ENCODE results near the gene RUVBL2. TPM values are rescaled to one million over a fixed set of nuclear protein-coding genes. Genes with fewer than 3 reads are reported as not detected.

The RUVBL2 gene
- polyA plus RNA-seq, 3 donors: 40.1 to 44.4 (median 41.9) TPM

GRCh38 chr19:49016067-49016839 is 22.6 kb downstream of the RUVBL2 start:
- WGBS (ENCODE audit: insufficient coverage): 98% methylated on average over 14 of the region's 29 CpGs
- Histone ChIP-seq H3K4me1 (ENCODE audit: control insufficient read depth in 1 of 2, insufficient read depth in 2 of 2, low read length in 2 of 2) (peaks cover 24 to 29% of the 10 kb centered on the region in 2 donors), H4K20me1 (ENCODE audit: insufficient read depth, low read length) (no peaks in the 10 kb centered on the region), H3K9me3 (replicated peaks in 1 of 2; ENCODE audit: control insufficient read depth in 1 of 2, insufficient read depth in 1 of 2, low read length in 2 of 2) (no peaks in the 10 kb centered on the region), H3K4me2 (replicated peaks; ENCODE audit: extremely low read depth, low read length, poor library complexity, severe bottlenecking) (no peak overlapping the region), H3K27ac (ENCODE audit: low read depth in 1 of 2, low read length in 2 of 2) (no peak overlapping the region), H2AFZ (ENCODE audit: insufficient read depth, low read depth, low read length, poor library complexity, severe bottlenecking) (no peak overlapping the region), H3K4me3 (replicated peaks in 1 of 3; ENCODE audit: low read depth in 2 of 3, low read length in 3 of 3) (no peak overlapping the region), H3K9ac (ENCODE audit: insufficient read depth, low read length, poor library complexity, severe bottlenecking) (no peak overlapping the region), H3K27me3 (ENCODE audit: control insufficient read depth in 2 of 2, insufficient read depth in 2 of 2, low read length in 2 of 2) (peaks cover 14 to 43% of the 10 kb centered on the region in 2 donors), H3K36me3 (replicated peaks in 1 of 2; ENCODE audit: control insufficient read depth in 1 of 2, insufficient read depth in 2 of 2, low read length in 2 of 2) (peaks cover 36 to 40% of the 10 kb centered on the region in 2 donors), H3K79me2 (ENCODE audit: insufficient read depth, low read length) (no peaks in the 10 kb centered on the region)
- Mint-ChIP-seq H3K4me1 (peaks cover 26% of the 10 kb centered on the region), H3K27me3 (ENCODE audit: low read depth in 3 of 3) (peaks cover 28 to 43% (median 42%) of the 10 kb centered on the region in 3 donors), H3K36me3 (peaks cover 43 to 58% of the 10 kb centered on the region in 2 donors), H3K27ac (no peak overlapping the region), H3K4me3 (no peak overlapping the region), H3K9me3 (peaks cover 0 to 10% (median 5%) of the 10 kb centered on the region in 7 donors)
- no peak for DNase-seq
- intact Hi-C loops (cut with micrococcal nuclease): no loop called here
- no peak for TF ChIP-seq CTCF (IDR thresholded peaks at IDR 0.05)

DNA sequence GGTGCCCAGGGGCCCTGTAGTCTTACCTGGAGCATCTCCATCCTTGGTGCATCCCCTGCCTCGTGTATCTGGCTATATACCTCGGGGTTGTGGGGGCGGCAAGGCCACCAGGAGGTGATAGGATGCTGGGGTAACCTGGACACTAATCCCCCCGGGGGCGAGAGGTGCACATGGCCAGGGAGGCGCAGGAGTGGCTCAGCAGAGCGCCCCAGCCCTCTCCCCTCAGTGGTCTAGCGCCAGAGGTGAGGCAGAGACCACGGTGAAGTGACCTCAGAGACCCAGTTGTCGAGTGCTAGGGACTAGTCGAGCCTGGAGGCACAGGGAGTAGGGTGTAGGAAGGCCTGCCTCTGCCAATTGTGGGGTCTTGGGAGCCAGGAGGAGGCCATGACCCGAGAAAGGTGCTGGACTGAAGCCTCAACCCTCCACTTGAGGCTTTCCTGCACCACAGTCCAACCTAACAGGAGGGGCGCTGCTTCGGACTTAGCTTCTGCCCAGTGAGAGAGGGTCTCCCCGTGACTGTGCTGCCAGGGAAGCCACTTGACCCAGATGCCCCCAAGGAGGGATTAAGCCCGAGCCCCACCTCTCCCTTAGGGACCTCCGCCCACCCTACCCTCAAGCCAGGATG is 23.5 kb downstream of the RUVBL2 start, which contains the start of gene LHB:
Gene LHB, minus strand, starts transcription at position 51 of the 625 bp plus-strand sequence. Its CDS starts 10 bp downstream, at position 41.
- intact Hi-C loops (cut with micrococcal nuclease): no loop called here
- Histone ChIP-seq H4K20me1 (ENCODE audit: insufficient read depth, low read length) (no peaks in the 10 kb centered on the region), H3K4me2 (replicated peaks; ENCODE audit: extremely low read depth, low read length, poor library complexity, severe bottlenecking) (peak within 1 kb of the TSS; percentile 79), H3K9ac (ENCODE audit: insufficient read depth, low read length, poor library complexity, severe bottlenecking) (peak within 1 kb of the TSS; percentile 21), H3K9me3 (replicated peaks in 1 of 2; ENCODE audit: control insufficient read depth in 1 of 2, insufficient read depth in 1 of 2, low read length in 2 of 2) (no peaks in the 10 kb centered on the region), H3K27me3 (ENCODE audit: control insufficient read depth in 2 of 2, insufficient read depth in 2 of 2, low read length in 2 of 2) (peaks cover 14 to 49% of the 10 kb centered on the region in 2 donors), H3K79me2 (ENCODE audit: insufficient read depth, low read length) (no peaks in the 10 kb centered on the region), H3K36me3 (replicated peaks in 1 of 2; ENCODE audit: control insufficient read depth in 1 of 2, insufficient read depth in 2 of 2, low read length in 2 of 2) (peaks cover 27 to 31% of the 10 kb centered on the region in 2 donors), H3K4me1 (ENCODE audit: control insufficient read depth in 1 of 2, insufficient read depth in 2 of 2, low read length in 2 of 2) (peaks cover 24 to 29% of the 10 kb centered on the region in 2 donors), H2AFZ (ENCODE audit: insufficient read depth, low read depth, low read length, poor library complexity, severe bottlenecking) (peak within 1 kb of the TSS; percentile 78), H3K27ac (ENCODE audit: low read depth in 1 of 2, low read length in 2 of 2) (no peak within 1 kb of the TSS), H3K4me3 (replicated peaks in 1 of 3; ENCODE audit: low read depth in 2 of 3, low read length in 3 of 3) (peak within 1 kb of the TSS in 2 of 3 experiments; percentile 23 to 76)
- no peak for TF ChIP-seq CTCF (IDR thresholded peaks at IDR 0.05)
- 68% methylated on average over 8 of the region's 17 CpGs for WGBS (ENCODE audit: insufficient coverage)
- Mint-ChIP-seq H3K4me1 (peaks cover 29% of the 10 kb centered on the region), H3K27me3 (ENCODE audit: low read depth in 3 of 3) (peaks cover 35 to 48% (median 47%) of the 10 kb centered on the region in 3 donors), H3K36me3 (peaks cover 35 to 49% of the 10 kb centered on the region in 2 donors), H3K27ac (no peak within 1 kb of the TSS), H3K4me3 (peak within 1 kb of the TSS; percentile 91 to 96), H3K9me3 (peaks cover 0 to 10% (median 5%) of the 10 kb centered on the region in 7 donors)
- no peak for DNase-seq
